B cell (primary cell): ENCODE measurements around the gene POLR2J. TPM values are rescaled to one million over a fixed set of nuclear protein-coding genes. Genes with fewer than 3 reads are reported as not detected.
A peak's percentile ranks its signal among the peaks of the same experiment; 100 is the strongest.

Experiments
- ATAC-seq: fragments of 200-7000 bp; cut with Tn5 transposase; one replicate; pipeline ENCODE4 v1.10.0; 2021; ENCODE audit warnings: low read depth, mild to moderate bottlenecking, moderate number of reproducible peaks, moderate library complexity
- CTCF ChIA-PET: fragments of 350-600 bp; sonication (Branson Sonifier 250); formaldehyde crosslinking; loops from one replicate; lab custom pipeline; 2021; ENCODE audit warnings: antibody characterized with exemption, inconsistent platforms; lab: Charles Lee
- POLR2A ChIA-PET: fragments of 350-600 bp; sonication (Branson Sonifier 250); formaldehyde crosslinking; loops from one replicate; lab custom pipeline; 2021; ENCODE audit warnings: antibody characterized with exemption; lab: Charles Lee
- DNase-seq: peaks from one replicate; pipeline ENCODE4 v3.0.0; 2013
- H2AFZ ChIP-seq: 2 replicates; pipeline ENCODE4 v1.6.1; 2012; ENCODE audit warnings: mild to moderate bottlenecking, low read depth, low read length; ENCODE audit not compliant: insufficient read depth, poor library complexity, severe bottlenecking
- H3K27ac ChIP-seq, 2 donors: 1 replicate in 1 of 2; 2 replicates in 1 of 2; pipeline ENCODE4 v1.5.1; 2012 to 2013; ENCODE audit warnings: low read length in 2 of 2, mild to moderate bottlenecking in 2 of 2, moderate library complexity in 1 of 2
- H3K27me3 ChIP-seq, 4 experiments: fragments of 200-600 bp in 1 of 4; sonication (generic) in 1 of 4; replicated peaks in 1 of 4; 1 replicate in 2 of 4; 2 replicates in 2 of 4; pipeline versions ENCODE4 v1.6.1 to v1.7.0; 2013 to 2016; ENCODE audit warnings: low read length in 3 of 4, mild to moderate bottlenecking in 2 of 4, mixed read lengths in 1 of 4, moderate library complexity in 1 of 4; ENCODE audit not compliant: insufficient read depth in 4 of 4, control insufficient read depth in 3 of 4; ENCODE audit errors: control extremely low read depth in 1 of 4
- H3K36me3 ChIP-seq, 2 experiments: replicated peaks in 1 of 2; 1 replicate in 1 of 2; 2 replicates in 1 of 2; pipeline versions ENCODE4 v1.6.1 to v1.7.1; 2013; ENCODE audit warnings: low read length in 1 of 2; ENCODE audit not compliant: insufficient read depth in 2 of 2, control insufficient read depth in 1 of 2; ENCODE audit errors: control extremely low read depth in 1 of 2, extremely low read depth in 1 of 2
- H3K4me1 ChIP-seq, 2 donors: fragments of 200-600 bp in 1 of 2; sonication (generic) in 1 of 2; 1 replicate in 1 of 2; 2 replicates in 1 of 2; pipeline versions ENCODE4 v1.5.1 to v1.6.1; 2013 to 2017; ENCODE audit warnings: low read length in 2 of 2; ENCODE audit not compliant: control insufficient read depth in 2 of 2, insufficient read depth in 2 of 2
- H3K4me2 ChIP-seq: replicated peaks from 2 replicates; pipeline ENCODE3; 2012; ENCODE audit warnings: mild to moderate bottlenecking, low read depth, low read length; ENCODE audit not compliant: poor library complexity, severe bottlenecking
- H3K4me3 ChIP-seq, 5 experiments: fragments of 200-600 bp in 1 of 5; sonication (generic) in 1 of 5; 1 replicate in 3 of 5; 2 replicates in 2 of 5; pipeline versions ENCODE4 v1.5.1 to v1.7.0; 2011 to 2016; ENCODE audit warnings: low read length in 4 of 5, mild to moderate bottlenecking in 4 of 5, low read depth in 2 of 5, control low read depth in 1 of 5, moderate library complexity in 1 of 5; ENCODE audit not compliant: insufficient read depth in 1 of 5; ENCODE audit errors: control extremely low read depth in 1 of 5, extremely low read depth in 1 of 5
- H3K79me2 ChIP-seq: fragments of 200-600 bp; sonication (generic); one replicate; pipeline ENCODE4 v1.6.0; 2016; ENCODE audit warnings: low read length; ENCODE audit not compliant: control insufficient read depth, insufficient read depth
- H3K9ac ChIP-seq: fragments of 200-600 bp; sonication (generic); 2 replicates; pipeline ENCODE4 v1.6.1; 2017; ENCODE audit warnings: mild to moderate bottlenecking, low read length, moderate library complexity
- H3K9me3 ChIP-seq, 3 donors: one replicate each; pipeline versions ENCODE4 v1.6.1 to v1.7.1; 2013; ENCODE audit warnings: low read length in 2 of 3; ENCODE audit not compliant: control insufficient read depth in 2 of 3, insufficient read depth in 1 of 3; ENCODE audit errors: control extremely low read depth in 1 of 3
- H4K20me1 ChIP-seq: 2 replicates; pipeline ENCODE4 v1.6.0; 2012; ENCODE audit warnings: mild to moderate bottlenecking, low read length; ENCODE audit not compliant: insufficient read depth, control insufficient read depth, poor library complexity, severe bottlenecking
- H3K27ac Mint-ChIP-seq: one replicate; pipeline ENCODE4 v1.8.0; 2021; ENCODE audit warnings: mixed read lengths
- H3K27me3 Mint-ChIP-seq: one replicate; pipeline ENCODE4 v1.8.0; 2021; ENCODE audit warnings: mixed read lengths
- H3K4me1 Mint-ChIP-seq: one replicate; pipeline ENCODE4 v1.8.0; 2021; ENCODE audit warnings: mixed read lengths
- H3K4me3 Mint-ChIP-seq: one replicate; pipeline ENCODE4 v1.8.0; 2021; ENCODE audit warnings: mixed read lengths
- H3K9me3 Mint-ChIP-seq: one replicate; pipeline ENCODE4 v1.8.0; 2022; ENCODE audit warnings: mixed read lengths; ENCODE audit not compliant: insufficient read depth
- EZH2 ChIP-seq: IDR thresholded peaks from 2 replicates; pipeline ENCODE4 v1.6.1; 2012; ENCODE audit warnings: borderline replicate concordance, low read depth, mild to moderate bottlenecking, moderate library complexity, low read length; ENCODE audit not compliant: insufficient read depth, poor library complexity, severe bottlenecking
- WGBS: methylation state at CpG from one replicate; pipeline ENCODE4 v1.1.5; 2013; ENCODE audit warnings: missing lambda C conversion rate; ENCODE audit not compliant: insufficient coverage; 5-methylcytosine and 5-hydroxymethylcytosine counted together
- intact Hi-C: fragments of 100-400 bp; cut with micrococcal nuclease; formaldehyde crosslinking; loops from one replicate; pipeline ENCODE4 v1.10.0; 2022
- polyA plus RNA-seq: library from polyadenylated mRNA; depleted of rRNA; stranded (reverse); fragments of >200 nt; gene quantifications from 2 replicates; pipeline ENCODE4 v1.2.3, GENCODE V29; 2012
- total RNA-seq, 2 donors: library from RNA; stranded (reverse); fragments of 120-200 nt in 1 of 2; gene quantifications; 1 replicate in 1 of 2; 2 replicates in 1 of 2; pipeline versions ENCODE4 v1.2.3 to v1.2.4, GENCODE V29; 2013 to 2022
- TF ChIP-seq, protein P1 (sequence below): fragments of 200-600 bp; IDR thresholded peaks from one replicate; pipeline ENCODE4 v1.8.0; 2022; ENCODE audit warnings: antibody characterized with exemption, mild to moderate bottlenecking

POLR2J gene
- total and polyA plus RNA-seq, 2 donors (not counting 1 experiment from before 2014, with no cell fraction given), result 34.0 to 83.0 TPM

DNA sequence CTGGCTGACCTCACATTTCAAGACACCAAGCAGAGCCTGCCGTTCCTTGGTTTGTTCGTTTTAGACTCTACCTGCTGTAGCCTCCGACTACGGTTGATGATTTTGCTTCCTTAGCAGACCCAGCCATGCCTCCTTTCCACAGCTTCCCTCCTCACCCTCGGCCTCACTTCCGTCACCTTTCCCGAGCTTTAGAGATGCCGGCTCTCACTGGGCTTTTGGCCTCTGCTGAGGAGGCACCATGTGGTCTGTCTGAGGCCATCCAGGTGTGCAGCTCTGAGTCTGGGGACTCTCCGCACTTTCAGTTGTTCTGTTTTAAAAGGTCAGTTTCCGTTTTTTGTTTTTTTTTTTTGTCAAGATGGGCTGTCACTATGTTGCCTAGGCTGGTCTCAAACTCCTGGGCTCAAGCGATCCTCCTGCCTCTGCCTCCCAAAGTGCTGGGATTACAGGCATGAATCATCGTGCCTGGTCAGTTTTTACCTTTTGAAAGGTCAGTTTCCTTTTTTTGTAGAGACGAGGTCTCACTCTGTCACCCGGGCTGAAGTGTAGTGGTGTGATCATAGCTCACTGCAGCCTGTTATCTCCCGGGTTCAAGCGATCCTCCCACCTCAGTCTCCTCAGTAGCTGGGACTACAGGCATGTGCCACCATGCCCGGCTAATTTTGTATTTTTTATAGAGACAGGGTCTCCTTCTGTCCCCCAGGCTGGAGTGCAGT lies 33.6 kb downstream of the POLR2J start:
- intact Hi-C loops, result loop anchor here (1.0 kb wide), 3 partner anchors 12 to 49 kb away; partner anchors contain the start of genes ORAI2 and PRKRIP1
- Mint-ChIP-seq H3K4me3 (peak overlapping the region; percentile 87), H3K27ac (peak overlapping the region; percentile 97), H3K9me3 (no peaks in the 10 kb centered on the region), H3K4me1 (peaks cover 49% of the 10 kb centered on the region), H3K27me3 (no peaks in the 10 kb centered on the region)
- ChIA-PET POLR2A (interaction anchor here (0.7 to 5.9 kb wide), 13 partner anchors 10 to 151 kb away, joined by 3 to 76 read pairs (median 6); partner anchors contain the start of gene ORAI2), CTCF (interaction anchor here (1.0 to 46.3 kb wide), 6 partner anchors 12 to 50 kb away, joined by 3 to 1182 read pairs (median 4); partner anchors contain the start of gene PRKRIP1)
- peaks cover 34% of the 10 kb centered on the region for H4K20me1 ChIP-seq
- peak overlapping the region; percentile 47 for H3K4me2 ChIP-seq
- H3K27me3 ChIP-seq, result no peaks in the 10 kb centered on the region
- ATAC-seq, result peak; percentile 48
- TF ChIP-seq, protein P1, sequence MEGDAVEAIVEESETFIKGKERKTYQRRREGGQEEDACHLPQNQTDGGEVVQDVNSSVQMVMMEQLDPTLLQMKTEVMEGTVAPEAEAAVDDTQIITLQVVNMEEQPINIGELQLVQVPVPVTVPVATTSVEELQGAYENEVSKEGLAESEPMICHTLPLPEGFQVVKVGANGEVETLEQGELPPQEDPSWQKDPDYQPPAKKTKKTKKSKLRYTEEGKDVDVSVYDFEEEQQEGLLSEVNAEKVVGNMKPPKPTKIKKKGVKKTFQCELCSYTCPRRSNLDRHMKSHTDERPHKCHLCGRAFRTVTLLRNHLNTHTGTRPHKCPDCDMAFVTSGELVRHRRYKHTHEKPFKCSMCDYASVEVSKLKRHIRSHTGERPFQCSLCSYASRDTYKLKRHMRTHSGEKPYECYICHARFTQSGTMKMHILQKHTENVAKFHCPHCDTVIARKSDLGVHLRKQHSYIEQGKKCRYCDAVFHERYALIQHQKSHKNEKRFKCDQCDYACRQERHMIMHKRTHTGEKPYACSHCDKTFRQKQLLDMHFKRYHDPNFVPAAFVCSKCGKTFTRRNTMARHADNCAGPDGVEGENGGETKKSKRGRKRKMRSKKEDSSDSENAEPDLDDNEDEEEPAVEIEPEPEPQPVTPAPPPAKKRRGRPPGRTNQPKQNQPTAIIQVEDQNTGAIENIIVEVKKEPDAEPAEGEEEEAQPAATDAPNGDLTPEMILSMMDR, result no peak
- TF ChIP-seq EZH2, result no peak
- peaks cover 73% of the 10 kb centered on the region for H3K79me2 ChIP-seq
- peak; percentile 81 for DNase-seq
- no peak overlapping the region for H2AFZ ChIP-seq
- peaks cover 0 to 47% of the 10 kb centered on the region in 2 experiments for H3K36me3 ChIP-seq
- peak overlapping the region; percentile 64 to 70 for H3K27ac ChIP-seq
- no peak overlapping the region for H3K9ac ChIP-seq
- WGBS, result 51% methylated on average over 11 of the region's 17 CpGs
- H3K4me3 ChIP-seq, result peak overlapping the region in 3 of 5 experiments; percentile 7 to 33 (median 12)
- H3K9me3 ChIP-seq, result peaks cover 0 to 14% (median 0%) of the 10 kb centered on the region in 3 donors
- peaks cover 52 to 70% of the 10 kb centered on the region in 2 donors for H3K4me1 ChIP-seq
